HepG2 (cell line): ENCODE measurements around the gene CNMD. TPM values are rescaled to one million over a fixed set of nuclear protein-coding genes. Genes with fewer than 3 reads are reported as not detected.

Experiments used
- ATAC-seq: fragments of 200-7000 bp; cut with Tn5 transposase; 3 replicates; pipeline ENCODE4 v1.9.1; 2020; ENCODE audit warnings: mild to moderate bottlenecking, moderate library complexity
- BruUV-seq: library from RNA; stranded (reverse); fragments of 400-500 nt; replicated peaks from 2 replicates; lab custom pipeline; 2021; lab: Mats Ljungman, UMichigan
- CTCF ChIA-PET: fragments of 300-600 bp; formaldehyde crosslinking; extraction: SDS; loops from one replicate; lab custom pipeline; 2021; ENCODE audit warnings: low total read pairs, inconsistent platforms, low intra/inter-chr PET ratio; lab: Yijun Ruan, JAX
- POLR2A ChIA-PET: fragments of 350-600 bp; sonication (Branson Sonifier 250); formaldehyde crosslinking; loops from one replicate; lab custom pipeline; 2020; ENCODE audit warnings: antibody characterized with exemption, inconsistent platforms; lab: Yijun Ruan, JAX
- DNase-seq: peaks from one replicate; pipeline ENCODE4 v3.0.0-alpha.2; 2015; ENCODE audit warnings: low spot score
- FAIRE-seq: peaks from 3 replicates; lab custom pipeline; 2011; peaks lifted over from hg19 to GRCh38; lab: Jason Lieb, UNC
- H2AFZ ChIP-seq: one replicate; pipeline ENCODE4 v1.6.1; 2011; ENCODE audit warnings: low read length, inconsistent platforms
- H3K27ac ChIP-seq: fragments of 300-600 bp; 3 replicates; pipeline ENCODE4 v1.8.0; 2011; ENCODE audit warnings: mixed run types, mild to moderate bottlenecking, mixed read lengths, low read length, inconsistent platforms; ENCODE audit not compliant: insufficient read depth; ENCODE audit errors: extremely low read length
- H3K27me3 ChIP-seq, 2 experiments: fragments of 200-600 bp in 1 of 2; 2 replicates in 1 of 2; 3 replicates in 1 of 2; pipeline versions ENCODE4 v1.6.0 to v1.8.0; 2011; ENCODE audit warnings: low read length in 2 of 2, mild to moderate bottlenecking in 2 of 2, moderate library complexity in 2 of 2, inconsistent platforms in 1 of 2; ENCODE audit not compliant: insufficient read depth in 2 of 2, control insufficient read depth in 1 of 2
- H3K36me3 ChIP-seq, 2 experiments: fragments of 200-600 bp in 1 of 2; replicated peaks in 1 of 2; 2 replicates in 1 of 2; 3 replicates in 1 of 2; pipeline versions ENCODE4 v1.5.1 to v1.8.0; 2011; ENCODE audit warnings: low read length in 2 of 2, inconsistent platforms in 1 of 2; ENCODE audit not compliant: insufficient read depth in 2 of 2, control insufficient read depth in 1 of 2
- H3K4me1 ChIP-seq: 2 replicates; pipeline ENCODE4 v1.5.1; 2012; ENCODE audit warnings: low read length, inconsistent platforms; ENCODE audit not compliant: insufficient read depth
- H3K4me2 ChIP-seq: 2 replicates; pipeline ENCODE4 v1.6.0; 2011; ENCODE audit warnings: low read depth, low read length, inconsistent platforms
- H3K4me3 ChIP-seq, 3 experiments: fragments of 200-600 bp in 1 of 3; sonication (generic), shearing (Covaris generic) in 1 of 3; replicated peaks in 1 of 3; 2 replicates each; pipeline ENCODE4 v1.5.1; 2011 to 2016; ENCODE audit warnings: low read length in 3 of 3, inconsistent platforms in 2 of 3, low read depth in 2 of 3, mild to moderate bottlenecking in 2 of 3, control low read depth in 1 of 3, mixed read lengths in 1 of 3; ENCODE audit not compliant: insufficient read depth in 1 of 3
- H3K79me2 ChIP-seq: one replicate; pipeline ENCODE4 v1.6.1; 2011; ENCODE audit warnings: low read length, inconsistent platforms; ENCODE audit not compliant: insufficient read depth
- H3K9ac ChIP-seq: 2 replicates; pipeline ENCODE4 v1.6.0; 2011; ENCODE audit warnings: mild to moderate bottlenecking, low read depth, low read length, inconsistent platforms; ENCODE audit not compliant: insufficient read depth
- H3K9me3 ChIP-seq: 2 replicates; pipeline ENCODE4 v1.5.1; 2012; ENCODE audit warnings: mild to moderate bottlenecking, low read length
- H4K20me1 ChIP-seq: 2 replicates; pipeline ENCODE4 v1.6.0; 2011; ENCODE audit warnings: inconsistent platforms, mild to moderate bottlenecking, low read length, moderate library complexity; ENCODE audit not compliant: insufficient read depth
- KLF16 ChIP-seq, 2 experiments: sonication (generic) in 1 of 2; formaldehyde crosslinking in 1 of 2; IDR thresholded peaks; 2 replicates each; pipeline versions ENCODE4 v1.6.1 to v1.8.0; 2016 to 2023; ENCODE audit warnings: missing genetic modification reagents in 2 of 2, missing compliant biosample characterization in 1 of 2
- MTF2 ChIP-seq: sonication (generic); formaldehyde crosslinking; IDR thresholded peaks from 2 replicates; pipeline ENCODE4 v1.5.0; 2020; ENCODE audit warnings: missing genetic modification reagents, borderline replicate concordance
- REPIN1 ChIP-seq: sonication (generic); formaldehyde crosslinking; IDR thresholded peaks from 2 replicates; pipeline ENCODE4 v1.8.0; 2022; ENCODE audit warnings: missing genetic modification reagents, low read depth, mild to moderate bottlenecking, borderline replicate concordance
- SOX13 ChIP-seq, 3 experiments: fragments of 450-650 bp in 1 of 3; sonication (generic) in 1 of 3; formaldehyde crosslinking in 1 of 3; IDR thresholded peaks in 2 of 3; conservative IDR thresholded peaks in 1 of 3; 2 replicates each; pipeline versions ENCODE4 v1.5.0 to v1.6.1; 2016 to 2020; ENCODE audit warnings: antibody characterized with exemption in 1 of 3, mild to moderate bottlenecking in 1 of 3, missing compliant biosample characterization in 1 of 3, missing genetic modification reagents in 1 of 3, moderate library complexity in 1 of 3
- ZNF20 ChIP-seq: sonication (generic); formaldehyde crosslinking; IDR thresholded peaks from 2 replicates; pipeline ENCODE4 v1.4.0; 2020; ENCODE audit warnings: mild to moderate bottlenecking, moderate library complexity, missing genetic modification reagents
- ZNF768 ChIP-seq: sonication (generic); formaldehyde crosslinking; IDR thresholded peaks from 2 replicates; pipeline ENCODE4 v1.4.0; 2020; ENCODE audit warnings: missing genetic modification reagents
- WGBS: methylation state at CpG from one replicate; pipeline ENCODE4 v1.1.6; 2017; ENCODE audit warnings: low lambda C conversion rate; 5-methylcytosine and 5-hydroxymethylcytosine counted together
- in situ Hi-C: cut with HindIII; loops from 2 replicates; pipeline ENCODE4 v1.10.0; 2017; ENCODE audit warnings: low pct_unique_long_range_greater_than_20kb; ENCODE audit not compliant: extremely low pct_ligation_motif_present
- intact Hi-C: fragments of 100-400 bp; cut with micrococcal nuclease; formaldehyde crosslinking; loops from one replicate; pipeline ENCODE4 v1.10.0; 2022; ENCODE audit not compliant: unreplicated experiment
- polyA plus RNA-seq, 8 experiments: library from polyadenylated mRNA; depleted of rRNA in 3 of 8; stranded (reverse) in 7 of 8; unstranded in 1 of 8; fragments of >200 nt; fragmentation: Illumina TruSeq in 4 of 8; extraction: Trizol in 4 of 8; gene quantifications; 2 replicates each; pipeline versions ENCODE4 v1.2.1 to v1.2.3, GENCODE V29; 2011 to 2016; ENCODE audit warnings: low read depth in 4 of 8, missing spikeins in 1 of 8, mixed read lengths in 1 of 8; ENCODE audit not compliant: insufficient read depth in 1 of 8
- total RNA-seq, 5 experiments: library from RNA; depleted of rRNA; stranded (reverse); fragments of >200 nt; fragmentation: Illumina TruSeq; extraction: Trizol; gene quantifications; 2 replicates each; pipeline ENCODE4 v1.2.3, GENCODE V29; 2016; ENCODE audit warnings: low read depth in 1 of 5
- TF ChIP-seq, protein P1 (sequence below): IDR thresholded peaks from 2 replicates; pipeline ENCODE4 v1.6.1; 2016; ENCODE audit warnings: missing compliant biosample characterization, missing genetic modification reagents, borderline replicate concordance
- TF ChIP-seq, protein P2 (sequence below): sonication (generic); formaldehyde crosslinking; IDR thresholded peaks from 2 replicates; pipeline ENCODE4 v1.5.1; 2020; ENCODE audit warnings: mild to moderate bottlenecking, missing genetic modification reagents, moderate library complexity

CNMD gene
- total and polyA plus RNA-seq, 2 of the 13 experiments (the other 11 are each of a cell fraction or from before 2014, with no cell fraction given) = not detected

DNA sequence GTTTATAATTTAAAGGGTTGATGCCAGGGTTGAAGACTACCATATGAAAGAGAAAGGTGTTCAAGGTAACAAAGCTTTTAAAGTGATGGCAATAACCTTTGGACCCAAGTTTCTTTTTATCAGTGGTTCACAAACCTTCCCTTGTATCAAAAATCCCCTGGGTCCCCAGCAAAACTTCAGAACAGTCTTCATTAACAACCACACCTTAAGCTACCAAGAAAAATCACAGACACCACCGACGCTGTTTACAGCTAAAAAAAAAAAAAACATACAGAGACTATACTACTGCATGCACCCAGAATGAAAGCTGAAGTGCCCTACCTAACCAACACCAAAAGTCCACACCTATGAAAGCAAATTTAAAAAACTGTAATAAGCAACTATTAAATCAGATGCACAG, 13.4 kb downstream of the CNMD start:
- no TSS peak for BruUV-seq
- Histone ChIP-seq H3K9ac (no peak overlapping the region), H3K79me2 (no peaks in the 10 kb centered on the region), H2AFZ (no peak overlapping the region), H3K4me2 (no peak overlapping the region), H3K27ac (no peak overlapping the region), H3K4me3 (no peak overlapping the region), H3K4me1 (no peaks in the 10 kb centered on the region), H4K20me1 (no peaks in the 10 kb centered on the region)
- in situ Hi-C loops = no loop called here
- DNase-seq (no peak), FAIRE-seq (no peak)
- intact Hi-C loops = no loop called here
- TF ChIP-seq SOX13 (IDR thresholded peaks at IDR 0.05) (no peak), SOX13 (CRISPR knock-in tag; conservative IDR thresholded peaks at IDR 0.05 in 1 of 2, IDR thresholded peaks at IDR 0.05 in 1 of 2) (no peak), KLF16 (CRISPR knock-in tag; IDR thresholded peaks at IDR 0.05) (no peak), MTF2 (CRISPR knock-in tag) (no peak), REPIN1 (CRISPR knock-in tag) (no peak), ZNF768 (no peak), ZNF20 (no peak)
- TF ChIP-seq, protein P1, sequence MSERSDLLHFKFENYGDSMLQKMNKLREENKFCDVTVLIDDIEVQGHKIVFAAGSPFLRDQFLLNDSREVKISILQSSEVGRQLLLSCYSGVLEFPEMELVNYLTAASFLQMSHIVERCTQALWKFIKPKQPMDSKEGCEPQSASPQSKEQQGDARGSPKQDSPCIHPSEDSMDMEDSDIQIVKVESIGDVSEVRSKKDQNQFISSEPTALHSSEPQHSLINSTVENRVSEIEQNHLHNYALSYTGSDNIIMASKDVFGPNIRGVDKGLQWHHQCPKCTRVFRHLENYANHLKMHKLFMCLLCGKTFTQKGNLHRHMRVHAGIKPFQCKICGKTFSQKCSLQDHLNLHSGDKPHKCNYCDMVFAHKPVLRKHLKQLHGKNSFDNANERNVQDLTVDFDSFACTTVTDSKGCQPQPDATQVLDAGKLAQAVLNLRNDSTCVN (CRISPR knock-in tag) = no peak
- TF ChIP-seq, protein P2, sequence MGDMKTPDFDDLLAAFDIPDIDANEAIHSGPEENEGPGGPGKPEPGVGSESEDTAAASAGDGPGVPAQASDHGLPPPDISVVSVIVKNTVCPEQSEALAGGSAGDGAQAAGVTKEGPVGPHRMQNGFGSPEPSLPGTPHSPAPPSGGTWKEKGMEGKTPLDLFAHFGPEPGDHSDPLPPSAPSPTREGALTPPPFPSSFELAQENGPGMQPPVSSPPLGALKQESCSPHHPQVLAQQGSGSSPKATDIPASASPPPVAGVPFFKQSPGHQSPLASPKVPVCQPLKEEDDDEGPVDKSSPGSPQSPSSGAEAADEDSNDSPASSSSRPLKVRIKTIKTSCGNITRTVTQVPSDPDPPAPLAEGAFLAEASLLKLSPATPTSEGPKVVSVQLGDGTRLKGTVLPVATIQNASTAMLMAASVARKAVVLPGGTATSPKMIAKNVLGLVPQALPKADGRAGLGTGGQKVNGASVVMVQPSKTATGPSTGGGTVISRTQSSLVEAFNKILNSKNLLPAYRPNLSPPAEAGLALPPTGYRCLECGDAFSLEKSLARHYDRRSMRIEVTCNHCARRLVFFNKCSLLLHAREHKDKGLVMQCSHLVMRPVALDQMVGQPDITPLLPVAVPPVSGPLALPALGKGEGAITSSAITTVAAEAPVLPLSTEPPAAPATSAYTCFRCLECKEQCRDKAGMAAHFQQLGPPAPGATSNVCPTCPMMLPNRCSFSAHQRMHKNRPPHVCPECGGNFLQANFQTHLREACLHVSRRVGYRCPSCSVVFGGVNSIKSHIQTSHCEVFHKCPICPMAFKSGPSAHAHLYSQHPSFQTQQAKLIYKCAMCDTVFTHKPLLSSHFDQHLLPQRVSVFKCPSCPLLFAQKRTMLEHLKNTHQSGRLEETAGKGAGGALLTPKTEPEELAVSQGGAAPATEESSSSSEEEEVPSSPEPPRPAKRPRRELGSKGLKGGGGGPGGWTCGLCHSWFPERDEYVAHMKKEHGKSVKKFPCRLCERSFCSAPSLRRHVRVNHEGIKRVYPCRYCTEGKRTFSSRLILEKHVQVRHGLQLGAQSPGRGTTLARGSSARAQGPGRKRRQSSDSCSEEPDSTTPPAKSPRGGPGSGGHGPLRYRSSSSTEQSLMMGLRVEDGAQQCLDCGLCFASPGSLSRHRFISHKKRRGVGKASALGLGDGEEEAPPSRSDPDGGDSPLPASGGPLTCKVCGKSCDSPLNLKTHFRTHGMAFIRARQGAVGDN (CRISPR knock-in tag) = no peak
- TF ChIP-seq, all 625 proteins: peak for 0
- H3K36me3 ChIP-seq = no peaks in the 10 kb centered on the region
- ATAC-seq = no peak
- WGBS = 7% methylated on average over 2 of the region's 2 CpGs
- no peaks in the 10 kb centered on the region for H3K27me3 ChIP-seq
- POLR2A ChIA-PET = no interaction called here
- CTCF ChIA-PET = interaction anchor here (0.6 kb wide), 1 partner anchor 390 kb away, joined by 4 read pairs; no protein-coding TSS in a partner anchor
- no peaks in the 10 kb centered on the region for H3K9me3 ChIP-seq
